B cell (primary cell): ENCODE data around the gene PLEKHJ1. TPM values are rescaled to one million over a fixed set of nuclear protein-coding genes. Genes with fewer than 3 reads are reported as not detected.

Experiments used
- ATAC-seq: fragments of 200-7000 bp; cut with Tn5 transposase; one replicate; pipeline ENCODE4 v1.10.0; 2021; ENCODE audit warnings: low read depth, mild to moderate bottlenecking, moderate number of reproducible peaks, moderate library complexity
- CTCF ChIA-PET: fragments of 350-600 bp; sonication (Branson Sonifier 250); formaldehyde crosslinking; loops from one replicate; lab custom pipeline; 2021; ENCODE audit warnings: antibody characterized with exemption, inconsistent platforms; lab: Charles Lee
- POLR2A ChIA-PET: fragments of 350-600 bp; sonication (Branson Sonifier 250); formaldehyde crosslinking; loops from one replicate; lab custom pipeline; 2021; ENCODE audit warnings: antibody characterized with exemption; lab: Charles Lee
- DNase-seq: peaks from one replicate; pipeline ENCODE4 v3.0.0; 2013
- H2AFZ ChIP-seq: 2 replicates; pipeline ENCODE4 v1.6.1; 2012; ENCODE audit warnings: mild to moderate bottlenecking, low read depth, low read length; ENCODE audit not compliant: insufficient read depth, poor library complexity, severe bottlenecking
- H3K27ac ChIP-seq, 2 donors: 1 replicate in 1 of 2; 2 replicates in 1 of 2; pipeline ENCODE4 v1.5.1; 2012 to 2013; ENCODE audit warnings: low read length in 2 of 2, mild to moderate bottlenecking in 2 of 2, moderate library complexity in 1 of 2
- H3K27me3 ChIP-seq, 4 experiments: fragments of 200-600 bp in 1 of 4; sonication (generic) in 1 of 4; replicated peaks in 1 of 4; 1 replicate in 2 of 4; 2 replicates in 2 of 4; pipeline versions ENCODE4 v1.6.1 to v1.7.0; 2013 to 2016; ENCODE audit warnings: low read length in 3 of 4, mild to moderate bottlenecking in 2 of 4, mixed read lengths in 1 of 4, moderate library complexity in 1 of 4; ENCODE audit not compliant: insufficient read depth in 4 of 4, control insufficient read depth in 3 of 4; ENCODE audit errors: control extremely low read depth in 1 of 4
- H3K36me3 ChIP-seq, 2 experiments: replicated peaks in 1 of 2; 1 replicate in 1 of 2; 2 replicates in 1 of 2; pipeline versions ENCODE4 v1.6.1 to v1.7.1; 2013; ENCODE audit warnings: low read length in 1 of 2; ENCODE audit not compliant: insufficient read depth in 2 of 2, control insufficient read depth in 1 of 2; ENCODE audit errors: control extremely low read depth in 1 of 2, extremely low read depth in 1 of 2
- H3K4me1 ChIP-seq, 2 donors: fragments of 200-600 bp in 1 of 2; sonication (generic) in 1 of 2; 1 replicate in 1 of 2; 2 replicates in 1 of 2; pipeline versions ENCODE4 v1.5.1 to v1.6.1; 2013 to 2017; ENCODE audit warnings: low read length in 2 of 2; ENCODE audit not compliant: control insufficient read depth in 2 of 2, insufficient read depth in 2 of 2
- H3K4me2 ChIP-seq: replicated peaks from 2 replicates; pipeline ENCODE3; 2012; ENCODE audit warnings: mild to moderate bottlenecking, low read depth, low read length; ENCODE audit not compliant: poor library complexity, severe bottlenecking
- H3K4me3 ChIP-seq, 5 experiments: fragments of 200-600 bp in 1 of 5; sonication (generic) in 1 of 5; 1 replicate in 3 of 5; 2 replicates in 2 of 5; pipeline versions ENCODE4 v1.5.1 to v1.7.0; 2011 to 2016; ENCODE audit warnings: low read length in 4 of 5, mild to moderate bottlenecking in 4 of 5, low read depth in 2 of 5, control low read depth in 1 of 5, moderate library complexity in 1 of 5; ENCODE audit not compliant: insufficient read depth in 1 of 5; ENCODE audit errors: control extremely low read depth in 1 of 5, extremely low read depth in 1 of 5
- H3K79me2 ChIP-seq: fragments of 200-600 bp; sonication (generic); one replicate; pipeline ENCODE4 v1.6.0; 2016; ENCODE audit warnings: low read length; ENCODE audit not compliant: control insufficient read depth, insufficient read depth
- H3K9ac ChIP-seq: fragments of 200-600 bp; sonication (generic); 2 replicates; pipeline ENCODE4 v1.6.1; 2017; ENCODE audit warnings: mild to moderate bottlenecking, low read length, moderate library complexity
- H3K9me3 ChIP-seq, 3 donors: one replicate each; pipeline versions ENCODE4 v1.6.1 to v1.7.1; 2013; ENCODE audit warnings: low read length in 2 of 3; ENCODE audit not compliant: control insufficient read depth in 2 of 3, insufficient read depth in 1 of 3; ENCODE audit errors: control extremely low read depth in 1 of 3
- H4K20me1 ChIP-seq: 2 replicates; pipeline ENCODE4 v1.6.0; 2012; ENCODE audit warnings: mild to moderate bottlenecking, low read length; ENCODE audit not compliant: insufficient read depth, control insufficient read depth, poor library complexity, severe bottlenecking
- H3K27ac Mint-ChIP-seq: one replicate; pipeline ENCODE4 v1.8.0; 2021; ENCODE audit warnings: mixed read lengths
- H3K27me3 Mint-ChIP-seq: one replicate; pipeline ENCODE4 v1.8.0; 2021; ENCODE audit warnings: mixed read lengths
- H3K4me1 Mint-ChIP-seq: one replicate; pipeline ENCODE4 v1.8.0; 2021; ENCODE audit warnings: mixed read lengths
- H3K4me3 Mint-ChIP-seq: one replicate; pipeline ENCODE4 v1.8.0; 2021; ENCODE audit warnings: mixed read lengths
- H3K9me3 Mint-ChIP-seq: one replicate; pipeline ENCODE4 v1.8.0; 2022; ENCODE audit warnings: mixed read lengths; ENCODE audit not compliant: insufficient read depth
- CTCF ChIP-seq: fragments of 200-600 bp; IDR thresholded peaks from one replicate; pipeline ENCODE4 v1.8.0; 2022; ENCODE audit warnings: antibody characterized with exemption, mild to moderate bottlenecking
- EZH2 ChIP-seq: IDR thresholded peaks from 2 replicates; pipeline ENCODE4 v1.6.1; 2012; ENCODE audit warnings: borderline replicate concordance, low read depth, mild to moderate bottlenecking, moderate library complexity, low read length; ENCODE audit not compliant: insufficient read depth, poor library complexity, severe bottlenecking
- WGBS: methylation state at CpG from one replicate; pipeline ENCODE4 v1.1.5; 2013; ENCODE audit warnings: missing lambda C conversion rate; ENCODE audit not compliant: insufficient coverage; 5-methylcytosine and 5-hydroxymethylcytosine counted together
- intact Hi-C: fragments of 100-400 bp; cut with micrococcal nuclease; formaldehyde crosslinking; loops from one replicate; pipeline ENCODE4 v1.10.0; 2022
- polyA plus RNA-seq: library from polyadenylated mRNA; depleted of rRNA; stranded (reverse); fragments of >200 nt; gene quantifications from 2 replicates; pipeline ENCODE4 v1.2.3, GENCODE V29; 2012
- total RNA-seq, 2 donors: library from RNA; stranded (reverse); fragments of 120-200 nt in 1 of 2; gene quantifications; 1 replicate in 1 of 2; 2 replicates in 1 of 2; pipeline versions ENCODE4 v1.2.3 to v1.2.4, GENCODE V29; 2013 to 2022

PLEKHJ1 gene
- total and polyA plus RNA-seq, 2 donors (not counting 1 experiment from before 2014, with no cell fraction given): 86.7 to 117 TPM

GRCh38 chr19:2237051-2237868 is 1.1 kb upstream of the PLEKHJ1 start:
- Mint-ChIP-seq H3K4me3 (peak overlapping the region; percentile 93), H3K4me1 (peaks cover 69% of the 10 kb centered on the region), H3K9me3 (no peaks in the 10 kb centered on the region), H3K27me3 (no peaks in the 10 kb centered on the region), H3K27ac (peak overlapping the region; percentile 98)
- Histone ChIP-seq H3K4me1 (peaks cover 46 to 71% of the 10 kb centered on the region in 2 donors), H2AFZ (peak overlapping the region; percentile 88), H4K20me1 (peaks cover 90% of the 10 kb centered on the region), H3K79me2 (peaks cover 90% of the 10 kb centered on the region), H3K27ac (peak overlapping the region; percentile 97 to 99), H3K27me3 (no peaks in the 10 kb centered on the region), H3K36me3 (peaks cover 0 to 37% of the 10 kb centered on the region in 2 experiments), H3K4me2 (peak overlapping the region; percentile 86), H3K9ac (peak overlapping the region; percentile 89), H3K9me3 (peaks cover 0 to 6% (median 0%) of the 10 kb centered on the region in 3 donors), H3K4me3 (peak overlapping the region in 4 of 5 experiments; percentile 57 to 94 (median 77))
- TF ChIP-seq EZH2 (no peak), CTCF (no peak)
- ATAC-seq: no peak
- DNase-seq: peak; percentile 33
- intact Hi-C loops: loop anchor here (2.0 kb wide), 5 partner anchors 16 to 238 kb away; partner anchors contain the start of gene LMNB2
- WGBS: 47% methylated on average over 27 of the region's 43 CpGs
- ChIA-PET POLR2A (interaction anchor here (0.7 to 1.0 kb wide), 3 partner anchors 14 to 82 kb away, joined by 3 to 8 read pairs (median 4); no protein-coding TSS in a partner anchor), CTCF (interaction anchor here (0.5 to 5.2 kb wide), 13 partner anchors 10 to 343 kb away, joined by 3 to 31 read pairs (median 6); no protein-coding TSS in a partner anchor)
